Frontal cortex (tissue), 4 donors: ENCODE measurements around the gene GIGYF2. TPM values are rescaled to one million over a fixed set of nuclear protein-coding genes. Genes with fewer than 3 reads are reported as not detected.
"Not testable (repeated sequence)": the region's sequence is repeated elsewhere in the genome, so short reads cannot be mapped to it uniquely, and the experiment has no call there.

ENCODE experiments used
- DNase-seq, 2 donors: peaks; one replicate each; pipeline ENCODE4 v3.0.0; 2012; ENCODE audit warnings: low spot score in 2 of 2
- FAIRE-seq: peaks from 2 replicates; lab custom pipeline; 2012; peaks lifted over from hg19 to GRCh38; lab: Jason Lieb, UNC
- total RNA-seq: library from RNA; depleted of rRNA; stranded (reverse); fragments of >200 nt; gene quantifications from one replicate; pipeline ENCODE4 v1.2.3, GENCODE V29; 2014
- donor health status: control.
- donor health status: control.
- donor health status: control.

The GIGYF2 gene
- total RNA-seq, 1 donor from 2014 or later: 98.2 TPM

DNA sequence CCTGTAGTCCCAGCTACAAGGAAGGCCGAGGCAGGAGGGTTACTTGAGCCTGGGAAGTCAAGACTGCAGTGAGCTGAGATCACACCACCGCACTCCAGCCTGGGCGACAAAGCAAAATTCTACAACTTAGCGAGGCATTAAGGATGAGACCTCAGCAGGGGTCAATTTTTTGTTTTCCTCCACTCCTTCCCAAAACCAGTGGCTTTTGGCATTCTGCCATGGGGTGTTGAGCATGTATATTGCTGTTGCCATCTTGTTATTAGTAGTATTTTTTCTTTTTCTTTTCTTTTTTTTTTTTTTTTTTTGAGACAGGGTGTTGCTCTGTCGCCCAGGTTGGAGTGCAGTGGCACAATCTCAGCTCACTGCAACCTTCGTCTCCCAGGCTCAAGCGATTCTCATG is 8.9 kb upstream of the GIGYF2 start:
- no peak for DNase-seq

DNA sequence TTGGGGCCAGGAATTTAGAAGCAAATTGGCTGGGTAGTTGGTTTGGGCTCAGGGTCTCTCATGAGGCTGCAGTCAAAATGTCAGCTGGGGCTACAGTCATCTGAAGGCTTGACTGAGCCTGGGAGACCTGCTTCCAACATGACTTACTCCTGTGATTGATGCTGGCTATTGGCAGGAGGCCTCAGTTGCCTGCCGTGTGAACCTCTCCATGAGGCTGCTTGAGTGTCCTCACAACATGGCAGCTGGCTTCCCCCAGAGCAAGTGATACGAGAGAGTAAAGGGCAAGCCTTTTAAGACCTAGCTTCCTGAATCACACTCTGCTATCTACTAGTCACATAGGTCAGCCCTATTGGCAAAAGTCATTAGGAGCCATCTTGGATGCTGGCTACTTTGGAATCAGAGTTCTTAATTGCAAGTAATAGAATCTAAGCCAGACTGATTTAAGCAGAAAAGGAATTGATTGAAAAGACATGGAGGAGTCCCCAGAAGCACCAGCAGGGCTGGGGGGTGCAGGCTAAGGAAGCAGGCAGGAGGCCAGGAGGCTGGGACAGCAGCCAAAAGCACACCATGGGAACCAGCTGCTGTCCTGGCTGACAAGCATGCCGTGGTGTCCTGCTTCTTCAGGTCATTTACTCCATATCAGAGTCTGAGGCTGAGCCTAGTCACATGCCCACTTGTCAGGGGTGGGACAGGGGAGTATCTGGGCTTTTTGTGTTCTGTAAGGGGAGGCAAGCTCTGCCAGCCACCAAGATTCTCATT is 7.8 kb upstream of the GIGYF2 start:
- FAIRE-seq (no peak), DNase-seq (peak in 1 of 2 donors; percentile 49)

More for the DNA sequence above, 8.9 kb upstream of the GIGYF2 start:
- FAIRE-seq: no peak

- DNase-seq, FAIRE-seq: not testable (repeated sequence)
These were observed 6.0 kb upstream of the GIGYF2 start for GRCh38 chr2:232691117-232691516.

DNA sequence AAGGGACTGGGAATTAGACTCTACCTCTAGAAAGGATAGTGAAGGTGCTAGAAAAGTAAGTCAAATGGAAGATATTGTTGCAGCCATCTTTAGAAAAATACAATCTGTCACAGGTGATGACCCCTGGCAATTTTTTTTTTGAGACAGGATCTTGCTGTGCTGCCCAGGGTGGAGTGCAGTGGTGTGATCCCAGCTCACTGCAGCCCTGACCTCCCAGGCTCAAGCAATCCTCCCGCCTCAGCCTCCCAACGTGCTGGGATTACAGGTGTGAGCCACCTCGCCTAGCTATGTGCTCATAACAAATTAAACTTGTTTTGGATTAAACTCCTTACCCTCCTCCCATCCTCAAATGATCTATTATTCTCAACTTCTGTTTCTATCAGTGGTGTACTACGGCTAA is 3.8 kb upstream of the GIGYF2 start:
- FAIRE-seq: no peak
- no peak for DNase-seq

DNA sequence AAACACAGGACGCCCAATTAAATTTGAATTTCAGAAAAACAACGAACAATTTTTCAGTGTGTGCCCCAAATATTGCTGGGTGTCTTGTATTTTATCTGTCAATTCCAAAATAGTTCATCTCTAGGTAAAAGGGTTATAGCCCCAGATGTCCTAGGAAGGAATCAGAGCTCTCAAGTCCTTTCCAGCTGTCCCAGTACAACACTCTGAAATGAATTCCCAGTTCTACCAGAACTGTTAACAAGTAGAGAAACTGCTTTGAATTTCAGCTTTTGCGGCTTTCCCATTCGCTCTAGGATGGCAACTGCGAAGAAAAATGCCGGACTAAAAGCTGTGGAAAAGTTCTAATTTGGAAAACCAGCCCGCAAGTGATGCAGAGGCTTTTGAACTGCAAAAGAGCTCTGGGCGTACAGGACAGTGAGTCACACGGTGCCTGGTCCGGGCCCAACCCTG is 497 bp upstream of the GIGYF2 start:
- FAIRE-seq: no peak
- DNase-seq: peak in 1 of 2 donors; percentile 37

DNA sequence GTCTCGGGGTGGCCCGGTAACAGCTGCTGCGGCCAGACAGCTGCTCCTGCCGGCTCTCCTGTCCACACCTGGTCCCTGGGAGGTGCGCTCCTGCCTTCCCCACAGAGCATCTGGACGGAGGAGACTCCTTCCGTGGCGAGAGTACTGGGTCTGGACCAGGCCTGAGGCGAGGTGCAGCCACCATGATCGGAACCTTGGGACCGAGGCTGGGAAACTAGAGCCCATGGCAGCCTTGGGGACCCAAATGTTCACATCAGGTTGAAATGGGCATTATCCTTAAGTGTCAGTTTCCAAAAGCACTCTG is 628 bp downstream of the GIGYF2 start:
- DNase-seq (no peak), FAIRE-seq (no peak)

- DNase-seq: no peak
These were observed 1.5 kb downstream of the GIGYF2 start for GRCh38 chr2:232698556-232699091.

GRCh38 chr2:232699110-232699509 is 2.0 kb downstream of the GIGYF2 start:
- FAIRE-seq (no peak), DNase-seq (no peak)

More at GRCh38 chr2:232698556-232699091, 1.5 kb downstream of the GIGYF2 start:
- FAIRE-seq: no peak

- no peak for DNase-seq
- FAIRE-seq: no peak
These were observed 3.0 kb downstream of the GIGYF2 start for GRCh38 chr2:232700154-232700553.

GRCh38 chr2:232707076-232707475 is 9.9 kb downstream of the GIGYF2 start:
- no peak for FAIRE-seq
- DNase-seq: no peak

- no peak for DNase-seq
- no peak for FAIRE-seq
These were observed 16.4 kb downstream of the GIGYF2 start for GRCh38 chr2:232713505-232713904.

DNA sequence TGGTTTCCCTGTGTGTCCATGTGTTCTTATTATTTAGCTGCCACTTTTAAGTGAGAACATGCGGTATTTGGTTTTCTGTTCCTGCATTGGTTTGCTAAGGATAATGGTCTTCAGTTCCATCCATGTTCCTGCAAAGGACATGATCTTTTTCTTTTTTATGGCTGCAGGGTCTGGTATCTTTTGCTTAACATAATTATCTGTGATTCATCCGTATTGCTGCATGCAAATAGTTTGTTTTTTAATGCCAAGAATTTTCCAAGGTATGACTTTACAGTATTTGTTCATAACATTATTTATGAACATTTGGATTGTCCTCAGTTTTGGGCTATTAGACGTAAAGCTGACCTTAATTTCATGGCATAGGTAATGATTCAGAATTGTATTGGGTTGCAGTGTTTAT is 17.8 kb downstream of the GIGYF2 start:
- no peak for FAIRE-seq
- DNase-seq: no peak

DNA sequence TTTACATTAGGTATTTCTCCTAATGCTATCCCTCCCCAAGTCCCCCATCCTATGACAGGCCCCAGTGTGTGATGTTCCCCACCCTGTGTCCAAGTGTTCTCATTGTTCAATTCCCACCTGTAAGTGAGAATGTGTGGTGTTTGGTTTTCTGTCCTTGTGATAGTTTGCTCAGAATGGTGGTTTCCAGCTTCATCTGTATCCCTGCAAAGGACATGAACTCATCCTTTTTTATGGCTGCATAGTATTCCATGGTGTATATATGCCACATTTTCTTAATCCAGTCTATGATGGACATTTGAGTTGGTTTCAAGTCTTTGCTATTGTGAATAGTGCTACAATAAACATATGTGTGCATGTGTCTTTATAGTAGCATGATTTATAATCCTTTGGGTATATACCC is 22.9 kb downstream of the GIGYF2 start:
- not testable (repeated sequence) for DNase-seq, FAIRE-seq

GRCh38 chr2:232721261-232721660 is 24.1 kb downstream of the GIGYF2 start:
- no peak for FAIRE-seq
- DNase-seq: no peak

DNA sequence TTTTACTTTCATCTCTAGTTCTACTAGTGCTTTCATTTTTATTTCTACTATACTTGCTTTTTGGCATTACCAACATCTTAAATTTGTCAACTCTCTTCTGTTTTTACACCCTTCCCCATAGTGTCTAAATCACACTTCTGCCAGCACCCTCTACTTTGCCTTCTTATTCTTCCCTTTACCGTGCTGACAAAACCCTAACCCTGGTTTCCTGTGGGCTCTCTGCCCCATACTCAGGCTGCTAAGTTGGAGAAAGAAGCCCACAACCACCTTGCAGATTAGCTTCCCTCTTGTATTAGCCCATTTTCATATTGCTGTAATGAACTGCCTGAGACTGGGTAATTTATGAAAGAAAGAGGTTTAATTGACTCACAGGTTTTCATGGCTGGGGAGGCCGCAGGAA is 24.8 kb downstream of the GIGYF2 start:
- no peak for FAIRE-seq
- DNase-seq: no peak

DNA sequence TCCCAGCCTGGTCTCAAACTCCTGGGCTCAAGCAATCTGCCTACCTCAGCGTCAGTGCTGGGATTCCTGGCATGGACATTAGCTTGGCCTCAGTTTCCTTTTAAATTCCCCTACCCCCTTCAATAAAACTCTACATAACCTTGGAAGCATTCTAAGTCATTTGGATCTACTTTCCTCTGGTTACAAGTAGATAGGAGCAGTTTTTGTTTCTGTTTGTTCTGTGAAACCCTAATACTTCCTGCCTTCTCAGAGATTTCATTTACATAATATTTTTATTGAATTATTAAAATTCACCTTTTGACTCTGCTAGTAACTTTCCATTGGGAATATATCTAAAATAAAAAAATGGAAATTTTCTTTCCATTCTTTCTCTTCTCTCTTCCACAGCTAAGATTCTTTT is 25.9 kb downstream of the GIGYF2 start:
- DNase-seq: no peak
- no peak for FAIRE-seq

DNA sequence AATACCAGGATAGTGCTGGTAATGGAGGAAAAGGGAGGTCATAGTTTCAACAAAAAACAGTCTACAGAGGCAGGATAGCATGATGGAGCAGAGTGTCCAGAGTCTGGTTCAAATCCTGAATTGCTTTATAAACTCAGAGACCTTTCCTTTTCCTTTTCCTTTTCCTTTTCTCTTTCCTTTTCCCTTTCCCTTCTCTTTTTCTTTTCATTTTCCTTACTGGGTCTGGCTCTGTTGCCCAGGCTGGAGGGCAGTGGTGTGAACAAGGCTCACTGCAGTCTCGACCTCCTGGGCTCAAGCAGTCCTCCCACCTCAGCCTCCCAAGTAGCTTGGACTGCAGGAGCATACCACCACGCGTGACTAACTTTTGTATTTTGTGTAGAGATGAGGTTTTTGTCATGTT is 31.7 kb downstream of the GIGYF2 start:
- FAIRE-seq (no peak), DNase-seq (no peak)

DNA sequence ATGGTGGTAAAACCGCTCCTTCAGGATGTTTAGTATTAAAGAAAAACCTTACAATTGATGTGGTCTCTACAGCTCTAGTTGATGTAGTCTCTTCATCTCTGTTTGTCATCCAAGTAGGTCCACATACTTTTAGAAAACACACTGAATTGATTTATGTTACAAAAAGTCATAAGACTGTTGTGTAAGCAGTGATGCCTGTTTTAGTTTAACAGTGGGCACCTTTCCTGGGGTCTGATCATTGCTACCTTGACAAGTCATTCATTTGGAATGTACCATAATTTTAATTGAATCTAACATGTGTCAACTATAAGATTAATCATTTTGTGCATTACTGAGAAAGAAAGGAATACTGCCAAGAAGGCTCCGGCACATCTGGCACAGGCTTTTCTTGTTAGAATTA is 34.3 kb downstream of the GIGYF2 start:
- DNase-seq (no peak), FAIRE-seq (no peak)

- DNase-seq (no peak), FAIRE-seq (no peak)
These were observed 44.2 kb downstream of the GIGYF2 start for GRCh38 chr2:232741294-232741693.

DNA sequence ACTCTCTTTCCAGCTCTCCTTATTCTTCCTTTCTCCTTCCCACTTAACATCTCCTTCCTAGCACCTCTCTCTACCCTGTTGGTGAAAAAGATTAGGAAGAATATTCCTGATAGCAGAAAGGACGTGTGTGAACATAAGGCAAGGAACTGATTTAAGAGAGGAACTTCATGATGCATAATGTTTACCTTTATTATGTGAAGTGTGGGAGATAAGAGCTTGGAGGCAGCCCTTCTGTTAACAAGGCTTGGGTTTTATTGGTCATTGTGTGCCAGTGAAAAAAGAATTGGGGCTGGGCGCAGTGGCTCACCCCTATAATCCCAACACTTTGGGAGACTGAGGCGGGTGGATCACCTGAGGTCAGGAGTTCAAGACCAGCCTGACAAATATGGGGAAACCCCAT is 44.8 kb downstream of the GIGYF2 start:
- DNase-seq (no peak), FAIRE-seq (no peak)

DNA sequence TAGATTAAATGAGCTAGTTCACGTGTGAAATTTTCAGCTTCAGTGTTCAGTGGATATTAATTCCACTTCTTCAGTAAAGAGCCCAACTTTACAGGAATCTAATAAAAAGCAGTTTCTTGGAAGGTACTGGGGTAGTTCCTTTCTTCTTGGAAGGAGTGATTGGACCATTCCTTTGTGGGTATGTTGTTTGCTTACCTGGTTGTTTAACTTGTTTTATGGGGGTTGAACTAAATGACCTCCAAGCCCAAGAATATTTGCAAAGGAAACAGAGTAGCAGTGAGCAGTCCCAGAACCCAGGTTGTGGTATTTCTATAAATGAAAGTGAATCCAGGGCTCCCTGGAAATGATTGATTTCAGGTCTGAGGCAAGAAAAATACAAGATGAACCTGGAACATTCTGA is 47.8 kb downstream of the GIGYF2 start:
- no peak for FAIRE-seq

DNA sequence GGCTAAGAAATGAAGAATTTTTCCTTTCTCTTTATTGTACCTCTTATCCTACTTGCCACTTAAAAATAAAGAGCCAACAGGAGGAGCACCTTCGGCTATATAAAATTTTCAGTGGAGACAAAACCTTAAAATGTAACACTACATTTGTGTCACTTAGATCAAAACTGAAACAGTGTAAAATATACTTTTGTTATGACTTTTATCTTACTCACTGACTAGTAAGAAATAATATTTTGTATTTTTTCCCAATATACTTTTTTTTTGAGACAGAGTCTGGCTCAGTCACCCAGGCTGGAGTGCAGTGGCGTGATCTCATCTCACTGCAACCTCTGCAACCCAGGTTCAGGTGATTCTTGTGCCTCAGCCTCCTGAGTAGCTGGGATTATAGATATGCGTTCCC is 50.9 kb downstream of the GIGYF2 start:
- no peak for FAIRE-seq

More for the DNA sequence above, 47.8 kb downstream of the GIGYF2 start:
- DNase-seq: no peak

More for the DNA sequence above, 50.9 kb downstream of the GIGYF2 start:
- no peak for DNase-seq
